Measurements from ENCODE around the gene MDGA2. TPM values are rescaled to one million over a fixed set of nuclear protein-coding genes. Genes with fewer than 3 reads are reported as not detected.

MDGA2 gene
- total and polyA plus RNA-seq, 2 of the 4 experiments (the other 2 are of a cell fraction), result 0.02 TPM; not detected in 1

DNA sequence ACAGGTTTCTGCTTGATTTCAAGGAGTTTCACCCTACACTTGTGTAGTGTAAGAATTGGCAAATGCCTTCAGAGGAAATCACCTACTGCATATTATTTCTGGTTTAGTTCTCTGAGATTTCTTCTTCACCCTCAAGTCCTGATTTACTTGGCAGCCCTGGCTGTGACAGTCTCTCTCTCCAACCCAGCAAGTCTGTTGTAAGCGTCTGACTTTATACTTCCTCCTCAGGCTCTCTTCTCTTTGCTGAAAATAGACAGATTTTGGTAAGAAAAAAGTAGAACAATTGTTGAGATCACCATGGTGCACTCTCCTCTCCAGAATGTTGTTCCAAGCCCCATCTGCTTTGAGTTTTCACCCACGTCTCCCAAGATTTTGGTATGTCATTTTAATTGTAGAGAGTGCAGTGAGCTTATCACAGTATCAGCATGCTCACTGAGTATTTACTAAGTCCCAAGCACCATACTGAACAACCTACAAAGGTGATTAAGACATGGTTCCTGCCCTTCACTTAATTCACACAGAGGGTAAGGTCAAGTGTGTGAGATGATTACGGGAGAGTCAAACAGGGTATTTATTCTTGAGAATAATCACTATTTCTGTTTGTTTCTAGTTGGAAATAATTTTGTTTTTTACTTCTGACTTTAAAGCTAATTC lies 148.7 kb downstream of the MDGA2 start:
- intact Hi-C loops (cut with micrococcal nuclease) (no loop called here), dilution Hi-C loops (cut with HindIII; ENCODE audit: low sequenced_read_pairs, unreplicated experiment) (no loop called here), in situ Hi-C loops (cut with MboI; ENCODE audit: low sequenced_read_pairs) (no loop called here)
- Histone ChIP-seq H3K9me1 (ENCODE audit: insufficient read depth, low read length) (no peaks in the 10 kb centered on the region), H3K79me1 (ENCODE audit: low read depth in 1 of 2, low read length in 2 of 2) (no peaks in the 10 kb centered on the region), H4K20me1 (ENCODE audit: insufficient read depth, low read length) (no peaks in the 10 kb centered on the region), H3K27ac (ENCODE audit: insufficient read depth, low read length) (no peak overlapping the region), H2AK5ac (ENCODE audit: low read depth, low read length) (no peak overlapping the region), H2BK15ac (ENCODE audit: low read depth, low read length) (no peak overlapping the region), H3K4me2 (ENCODE audit: low read depth, low read length) (no peak overlapping the region), H2BK5ac (ENCODE audit: low read depth, low read length, poor library complexity, severe bottlenecking) (no peak overlapping the region), H2BK20ac (ENCODE audit: low read depth, low read length) (no peak overlapping the region), H3K56ac (ENCODE audit: extremely low read depth, insufficient read depth, low read length) (no peak overlapping the region), H3K18ac (ENCODE audit: low read depth, low read length) (no peak overlapping the region), H4K8ac (ENCODE audit: low read depth in 2 of 2, low read length in 2 of 2) (no peak overlapping the region), H3K14ac (replicated peaks; ENCODE audit: low read depth, low read length) (no peak overlapping the region), H3K4ac (ENCODE audit: low read depth, low read length) (no peak overlapping the region), H3K27me3 (ENCODE audit: control insufficient read depth, insufficient read depth, low read length) (no peaks in the 10 kb centered on the region), H3K36me3 (ENCODE audit: control insufficient read depth, insufficient read depth, low read length) (no peaks in the 10 kb centered on the region), H4K91ac (ENCODE audit: insufficient read depth, low read depth, low read length) (no peak overlapping the region), H3K4me1 (ENCODE audit: control insufficient read depth, insufficient read depth, low read length) (no peaks in the 10 kb centered on the region), H3K9ac (ENCODE audit: low read depth, low read length) (no peak overlapping the region), H2AK9ac (replicated peaks; ENCODE audit: low read depth, low read length, poor library complexity) (no peak overlapping the region), H2AFZ (replicated peaks; ENCODE audit: low read length, poor library complexity) (no peak overlapping the region), H2BK120ac (ENCODE audit: low read depth, low read length) (no peak overlapping the region), H3K23ac (ENCODE audit: low read depth, low read length) (no peak overlapping the region), H3K9me3 (ENCODE audit: control insufficient read depth, insufficient read depth, low read length) (peaks cover 6% of the 10 kb centered on the region), H4K5ac (ENCODE audit: low read depth, low read length) (no peak overlapping the region), H3K4me3 (ENCODE audit: insufficient read depth, low read depth, low read length) (no peak overlapping the region)
- DNase-seq (no peak), ATAC-seq (ENCODE audit: low read depth) (no peak)
- POLR2A ChIA-PET (ENCODE audit: unreplicated experiment), result no interaction called here
- TF ChIP-seq RAD21 (IDR thresholded peaks at IDR 0.05; ENCODE audit: low read length) (no peak), BHLHE40 (IDR thresholded peaks at IDR 0.05; ENCODE audit: low read depth, low read length) (no peak), FOS (IDR thresholded peaks at IDR 0.05; ENCODE audit: low read depth, low read length) (no peak), MAFK (IDR thresholded peaks at IDR 0.05; ENCODE audit: low read depth, low read length) (no peak), SMC3 (IDR thresholded peaks at IDR 0.05; ENCODE audit: low read depth, low read length) (no peak), RFX5 (IDR thresholded peaks at IDR 0.05; ENCODE audit: low read depth, low read length) (no peak), POLR2A (IDR thresholded peaks at IDR 0.05; ENCODE audit: low read depth, low read length) (no peak), RCOR1 (IDR thresholded peaks at IDR 0.05; ENCODE audit: insufficient replicate concordance, low read length) (no peak), NFE2L2 (IDR thresholded peaks at IDR 0.05; ENCODE audit: low read depth, low read length) (no peak), MAZ (IDR thresholded peaks at IDR 0.05; ENCODE audit: borderline replicate concordance, low read depth, low read length) (no peak), CEBPB (IDR thresholded peaks at IDR 0.05; ENCODE audit: low read depth, low read length) (no peak), CHD1 (IDR thresholded peaks at IDR 0.05; ENCODE audit: low read depth, low read length) (no peak), MXI1 (IDR thresholded peaks at IDR 0.05; ENCODE audit: borderline replicate concordance, low read depth, low read length) (no peak)
- TF ChIP-seq, protein P1, sequence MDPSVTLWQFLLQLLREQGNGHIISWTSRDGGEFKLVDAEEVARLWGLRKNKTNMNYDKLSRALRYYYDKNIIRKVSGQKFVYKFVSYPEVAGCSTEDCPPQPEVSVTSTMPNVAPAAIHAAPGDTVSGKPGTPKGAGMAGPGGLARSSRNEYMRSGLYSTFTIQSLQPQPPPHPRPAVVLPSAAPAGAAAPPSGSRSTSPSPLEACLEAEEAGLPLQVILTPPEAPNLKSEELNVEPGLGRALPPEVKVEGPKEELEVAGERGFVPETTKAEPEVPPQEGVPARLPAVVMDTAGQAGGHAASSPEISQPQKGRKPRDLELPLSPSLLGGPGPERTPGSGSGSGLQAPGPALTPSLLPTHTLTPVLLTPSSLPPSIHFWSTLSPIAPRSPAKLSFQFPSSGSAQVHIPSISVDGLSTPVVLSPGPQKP (IDR thresholded peaks at IDR 0.05; ENCODE audit: borderline replicate concordance, low read depth, low read length), result no peak
- TF ChIP-seq, protein P2, sequence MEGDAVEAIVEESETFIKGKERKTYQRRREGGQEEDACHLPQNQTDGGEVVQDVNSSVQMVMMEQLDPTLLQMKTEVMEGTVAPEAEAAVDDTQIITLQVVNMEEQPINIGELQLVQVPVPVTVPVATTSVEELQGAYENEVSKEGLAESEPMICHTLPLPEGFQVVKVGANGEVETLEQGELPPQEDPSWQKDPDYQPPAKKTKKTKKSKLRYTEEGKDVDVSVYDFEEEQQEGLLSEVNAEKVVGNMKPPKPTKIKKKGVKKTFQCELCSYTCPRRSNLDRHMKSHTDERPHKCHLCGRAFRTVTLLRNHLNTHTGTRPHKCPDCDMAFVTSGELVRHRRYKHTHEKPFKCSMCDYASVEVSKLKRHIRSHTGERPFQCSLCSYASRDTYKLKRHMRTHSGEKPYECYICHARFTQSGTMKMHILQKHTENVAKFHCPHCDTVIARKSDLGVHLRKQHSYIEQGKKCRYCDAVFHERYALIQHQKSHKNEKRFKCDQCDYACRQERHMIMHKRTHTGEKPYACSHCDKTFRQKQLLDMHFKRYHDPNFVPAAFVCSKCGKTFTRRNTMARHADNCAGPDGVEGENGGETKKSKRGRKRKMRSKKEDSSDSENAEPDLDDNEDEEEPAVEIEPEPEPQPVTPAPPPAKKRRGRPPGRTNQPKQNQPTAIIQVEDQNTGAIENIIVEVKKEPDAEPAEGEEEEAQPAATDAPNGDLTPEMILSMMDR (conservative IDR thresholded peaks at IDR 0.05; ENCODE audit: low read depth, low read length), result no peak
- TF ChIP-seq, protein P3, sequence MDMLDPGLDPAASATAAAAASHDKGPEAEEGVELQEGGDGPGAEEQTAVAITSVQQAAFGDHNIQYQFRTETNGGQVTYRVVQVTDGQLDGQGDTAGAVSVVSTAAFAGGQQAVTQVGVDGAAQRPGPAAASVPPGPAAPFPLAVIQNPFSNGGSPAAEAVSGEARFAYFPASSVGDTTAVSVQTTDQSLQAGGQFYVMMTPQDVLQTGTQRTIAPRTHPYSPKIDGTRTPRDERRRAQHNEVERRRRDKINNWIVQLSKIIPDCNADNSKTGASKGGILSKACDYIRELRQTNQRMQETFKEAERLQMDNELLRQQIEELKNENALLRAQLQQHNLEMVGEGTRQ (IDR thresholded peaks at IDR 0.05; ENCODE audit: low read depth, low read length), result no peak
- BruUV-seq (replicated peaks), result no TSS peak
- no CpG with 5 or more reads among the region's 3 CpGs for WGBS, 2 experiments (ENCODE audit: extremely low coverage in 2 of 2, insufficient read length in 1 of 2)
- CTCF ChIA-PET, result no interaction called here

Data from IMR-90 (cell line).